Cerebellar cortex (tissue), 1 donor: ENCODE results near the gene MRPL55.

ENCODE experiments used
- DNase-seq: peaks from one replicate; pipeline ENCODE4 v3.0.0-alpha.2; 2015; ENCODE audit warnings: low spot score

Gene MRPL55

DNA sequence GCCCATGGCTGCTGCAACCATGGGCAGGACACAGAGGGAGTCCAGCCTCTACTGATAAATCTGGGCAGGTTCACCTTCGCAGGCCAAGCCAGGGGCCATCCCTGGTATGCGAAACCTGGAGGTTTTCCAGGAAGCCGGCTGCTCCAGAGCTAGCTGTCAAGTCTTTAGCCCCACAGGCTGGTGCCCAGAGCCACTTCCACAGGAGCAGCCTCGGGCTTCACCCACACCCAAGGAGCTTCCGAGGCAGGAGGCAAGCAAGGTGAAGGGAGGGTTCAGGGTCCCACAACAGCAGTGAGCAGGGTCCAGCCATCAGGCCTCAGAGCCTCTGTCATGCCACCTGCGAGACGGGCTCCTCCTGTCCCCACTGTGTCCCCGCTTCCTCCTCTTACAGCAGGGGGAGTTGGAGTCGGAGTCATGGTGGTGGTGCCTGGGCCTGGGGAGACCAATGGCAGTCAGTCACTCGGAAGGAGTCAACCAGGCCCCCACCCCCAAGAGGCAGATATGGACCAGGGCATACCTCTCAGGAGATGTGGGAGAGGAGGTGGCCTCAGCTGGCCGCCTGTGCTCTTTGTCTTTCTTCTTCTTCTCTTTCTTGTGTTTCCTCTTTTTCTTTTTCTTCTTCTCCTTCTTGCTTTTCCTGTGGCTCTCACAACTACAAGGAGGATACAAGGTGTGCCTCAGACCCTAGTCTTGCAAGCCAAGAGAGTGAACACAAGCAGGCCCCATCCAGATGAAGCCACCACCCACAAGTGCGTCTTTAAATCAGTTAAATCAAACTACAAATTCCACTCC lies 8.1 kb downstream of the MRPL55 start:
- no peak for DNase-seq

DNA sequence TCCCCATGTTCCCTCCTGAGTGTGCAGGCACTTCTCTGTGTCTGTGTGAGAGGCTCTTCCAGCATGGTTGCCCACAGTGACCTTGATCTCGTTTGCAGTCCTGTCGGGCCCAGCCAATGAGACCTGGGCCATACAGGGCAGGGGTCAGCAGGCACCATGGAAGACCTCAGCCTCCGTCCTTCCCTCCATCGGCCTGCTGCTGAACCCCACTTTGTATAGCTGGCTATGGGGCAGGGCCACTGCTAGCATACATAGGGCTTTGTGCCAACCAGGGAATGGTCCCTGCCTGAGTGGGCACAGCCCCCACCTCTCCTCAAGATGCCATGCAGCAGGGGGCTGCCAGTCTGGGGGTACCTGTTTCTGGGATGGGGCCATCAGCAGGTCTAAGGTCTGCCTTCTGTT lies 9.8 kb downstream of the MRPL55 start:
- no peak for DNase-seq

DNA sequence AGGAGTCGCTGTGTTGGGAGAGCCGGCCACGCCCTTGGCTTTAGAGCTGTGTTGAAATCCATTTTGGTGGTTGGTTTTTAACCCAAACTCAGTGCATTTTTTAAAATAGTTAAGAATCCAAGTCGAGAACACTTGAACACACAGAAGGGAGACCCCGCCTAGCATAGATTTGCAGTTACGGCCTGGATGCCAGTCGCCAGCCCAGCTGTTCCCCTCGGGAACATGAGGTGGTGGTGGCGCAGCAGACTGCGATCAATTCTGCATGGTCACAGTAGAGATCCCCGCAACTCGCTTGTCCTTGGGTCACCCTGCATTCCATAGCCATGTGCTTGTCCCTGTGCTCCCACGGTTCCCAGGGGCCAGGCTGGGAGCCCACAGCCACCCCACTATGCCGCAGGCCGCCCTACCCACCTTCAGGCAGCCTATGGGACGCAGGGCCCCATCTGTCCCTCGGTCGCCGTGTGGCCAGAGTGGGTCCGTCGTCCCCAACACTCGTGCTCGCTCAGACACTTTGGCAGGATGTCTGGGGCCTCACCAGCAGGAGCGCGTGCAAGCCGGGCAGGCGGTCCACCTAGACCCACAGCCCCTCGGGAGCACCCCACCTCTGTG lies 10.7 kb downstream of the MRPL55 start:
- no peak for DNase-seq

DNA sequence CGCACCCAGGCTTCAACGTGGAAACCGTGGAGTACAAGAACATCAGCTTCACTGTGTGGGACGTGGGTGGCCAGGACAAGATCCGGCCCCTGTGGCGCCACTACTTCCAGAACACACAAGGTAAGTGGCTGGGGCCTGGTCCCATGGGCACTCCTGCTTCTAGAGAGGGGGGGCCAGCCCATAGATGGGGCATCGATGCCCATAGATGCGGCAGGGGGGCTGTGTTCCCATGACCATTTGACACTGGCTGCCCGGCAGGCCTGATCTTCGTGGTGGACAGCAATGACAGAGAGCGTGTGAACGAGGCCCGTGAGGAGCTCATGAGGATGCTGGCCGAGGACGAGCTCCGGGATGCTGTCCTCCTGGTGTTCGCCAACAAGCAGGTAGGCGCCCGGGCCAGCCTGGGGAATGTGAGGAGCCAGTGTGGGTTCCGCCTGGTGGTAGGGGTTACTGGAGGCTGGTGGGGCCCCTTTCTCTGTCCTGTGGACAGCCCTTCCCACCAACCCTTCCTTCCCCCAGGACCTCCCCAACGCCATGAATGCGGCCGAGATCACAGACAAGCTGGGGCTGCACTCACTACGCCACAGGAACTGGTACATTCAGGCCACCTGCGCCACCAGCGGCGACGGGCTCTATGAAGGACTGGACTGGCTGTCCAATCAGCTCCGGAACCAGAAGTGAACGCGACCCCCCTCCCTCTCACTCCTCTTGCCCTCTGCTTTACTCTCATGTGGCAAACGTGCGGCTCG lies 11.6 kb downstream of the MRPL55 start:
- DNase-seq: no peak

DNA sequence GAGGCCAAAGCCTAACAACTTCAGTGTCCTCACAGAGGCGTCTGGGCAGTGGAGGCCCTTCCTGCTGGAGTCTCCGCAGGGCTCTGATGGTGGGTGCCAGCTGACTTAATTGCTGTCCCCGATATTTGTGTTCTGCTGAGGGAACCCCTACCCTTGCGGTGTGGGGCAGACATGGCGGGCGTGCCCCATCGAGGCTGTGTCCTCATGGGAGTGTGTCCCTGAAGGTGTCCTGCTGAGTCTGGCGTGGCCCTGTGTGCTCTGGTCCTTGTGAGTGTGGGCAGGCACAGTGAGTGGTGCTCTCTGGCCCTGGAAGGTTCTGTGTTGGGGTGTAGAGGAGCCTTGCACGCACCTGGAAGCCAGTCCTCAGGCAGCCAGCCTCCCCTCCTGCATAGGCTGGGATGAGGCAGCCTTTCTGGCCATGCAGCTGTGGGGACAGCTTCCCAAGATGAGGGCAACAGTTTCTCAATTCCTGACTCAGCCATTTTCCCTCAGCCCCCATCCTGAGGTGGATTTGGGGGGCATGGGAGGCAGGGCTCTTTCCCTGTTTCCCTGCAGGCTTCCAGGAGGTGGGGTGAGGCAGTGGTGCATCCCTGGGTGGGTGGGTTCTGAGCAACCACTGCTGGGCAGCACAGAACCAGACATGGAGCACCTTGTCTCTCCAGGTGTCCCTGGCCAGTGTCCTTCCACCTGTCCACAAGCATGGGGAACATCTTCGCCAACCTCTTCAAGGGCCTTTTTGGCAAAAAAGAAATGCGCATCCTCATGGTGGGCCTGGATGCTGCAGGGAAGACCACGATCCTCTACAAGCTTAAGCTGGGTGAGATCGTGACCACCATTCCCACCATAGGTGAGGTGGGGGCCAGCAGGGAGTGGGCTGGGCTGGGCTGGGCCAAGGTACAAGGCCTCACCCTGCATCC lies 12.4 kb downstream of the MRPL55 start:
- no peak for DNase-seq

DNA sequence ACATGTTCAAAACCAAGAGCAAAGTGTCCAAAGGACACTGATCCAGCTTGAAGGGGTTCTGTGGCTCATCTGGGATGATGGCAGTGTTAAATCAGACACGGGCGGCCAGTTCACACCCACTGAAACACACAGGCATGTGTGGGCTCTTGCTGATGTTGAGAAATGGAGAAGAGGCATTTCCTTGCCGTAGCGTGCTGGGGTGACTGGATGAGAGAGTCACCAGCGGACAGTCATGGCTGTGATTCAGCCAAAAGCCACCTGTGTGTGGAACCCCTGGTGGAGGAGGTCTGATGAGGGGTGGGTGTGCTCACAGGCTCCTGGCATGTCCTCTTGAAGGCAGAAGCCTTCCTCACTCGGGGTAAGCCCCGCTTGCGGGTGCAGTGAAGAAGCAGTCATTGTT lies 13.2 kb downstream of the MRPL55 start:
- no peak for DNase-seq

DNA sequence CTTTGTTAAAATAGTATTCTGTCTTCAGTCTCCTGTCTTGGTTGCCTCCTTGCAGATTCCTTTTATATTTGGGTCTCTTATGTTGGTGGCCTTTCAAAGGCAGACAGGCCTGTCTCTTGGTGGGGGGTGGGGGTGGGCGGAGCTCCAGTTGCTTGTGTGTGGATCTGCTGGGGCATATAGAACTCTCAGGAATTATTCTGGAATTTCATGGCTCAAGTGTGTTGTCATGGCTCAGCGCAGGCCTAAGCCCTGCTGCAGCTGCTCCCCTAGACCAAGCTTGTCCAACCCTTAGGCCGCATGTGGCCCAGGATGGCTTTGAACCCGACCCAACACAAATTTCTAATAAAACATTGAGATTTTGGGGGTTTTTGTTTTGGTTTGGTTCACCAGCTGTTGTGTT lies 13.9 kb downstream of the MRPL55 start:
- no peak for DNase-seq

DNA sequence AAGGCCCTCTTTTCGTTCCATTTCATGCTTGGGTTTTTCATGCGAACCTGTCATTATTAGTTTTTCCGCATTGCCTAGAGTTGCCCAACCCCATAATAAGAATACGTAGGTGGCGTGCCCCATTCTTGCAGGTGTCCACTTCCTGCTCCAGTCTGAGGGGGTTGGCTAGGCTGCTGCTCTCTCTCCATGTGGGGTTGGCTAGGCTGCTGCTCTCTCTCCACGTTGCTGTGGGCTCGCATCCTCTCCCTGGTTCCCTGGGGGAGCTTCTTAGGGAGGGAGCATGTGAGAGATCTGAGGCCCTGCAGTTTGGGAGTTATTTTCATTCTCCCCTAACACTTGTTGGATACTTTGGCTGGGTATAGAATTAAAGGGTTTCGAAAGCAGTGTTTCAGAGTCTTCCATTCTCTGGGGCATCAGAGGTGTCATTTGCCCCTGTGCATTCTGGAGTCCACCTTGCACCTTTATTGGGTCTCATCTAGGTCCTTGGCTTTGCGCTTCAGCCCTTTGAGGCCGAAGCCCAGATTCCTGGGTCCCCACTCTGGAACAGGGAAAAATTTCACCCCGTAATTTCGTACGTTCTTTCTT lies 14.6 kb downstream of the MRPL55 start:
- DNase-seq: no peak

DNA sequence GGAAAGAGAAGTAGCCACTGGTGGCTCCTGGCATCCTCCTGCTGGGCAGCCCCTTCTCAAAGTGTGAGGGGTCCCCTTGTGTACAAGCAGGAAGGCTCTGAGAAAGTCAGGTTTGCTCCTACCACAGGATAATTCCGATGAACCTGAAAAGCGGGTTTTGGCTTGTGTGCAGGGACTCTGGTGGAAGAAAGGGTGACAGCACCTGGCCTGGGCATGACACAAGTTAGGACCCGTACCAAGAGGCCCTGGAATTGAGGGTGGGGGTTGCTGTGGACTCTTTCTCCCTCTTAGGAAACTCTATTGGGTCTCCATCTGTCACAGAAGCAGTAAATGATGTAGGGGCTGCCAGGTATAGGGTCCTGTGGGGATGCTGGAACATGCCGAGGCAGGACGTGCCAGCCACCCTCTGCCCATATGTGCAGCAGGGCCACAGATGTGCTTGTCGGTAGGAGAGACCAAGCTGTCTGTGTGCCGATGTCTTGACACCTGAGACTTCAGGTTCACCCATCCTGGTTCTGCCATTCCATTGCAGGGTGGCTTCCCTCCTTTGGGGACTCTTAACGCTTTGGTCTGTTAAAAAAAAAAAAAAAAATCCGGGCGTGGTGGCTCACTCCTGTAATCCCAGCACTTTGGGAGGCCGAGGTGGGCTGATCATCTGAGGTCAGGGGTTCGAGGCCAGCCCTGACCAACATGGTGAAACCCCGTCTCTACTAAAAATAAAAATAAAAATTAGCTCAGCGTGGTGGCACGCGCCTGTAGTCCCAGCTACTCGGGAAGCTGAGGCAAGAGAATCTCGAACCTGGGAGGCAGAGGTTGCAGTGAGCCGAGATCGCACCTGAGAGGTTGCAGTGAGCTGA lies 15.8 kb downstream of the MRPL55 start:
- DNase-seq: no peak

DNA sequence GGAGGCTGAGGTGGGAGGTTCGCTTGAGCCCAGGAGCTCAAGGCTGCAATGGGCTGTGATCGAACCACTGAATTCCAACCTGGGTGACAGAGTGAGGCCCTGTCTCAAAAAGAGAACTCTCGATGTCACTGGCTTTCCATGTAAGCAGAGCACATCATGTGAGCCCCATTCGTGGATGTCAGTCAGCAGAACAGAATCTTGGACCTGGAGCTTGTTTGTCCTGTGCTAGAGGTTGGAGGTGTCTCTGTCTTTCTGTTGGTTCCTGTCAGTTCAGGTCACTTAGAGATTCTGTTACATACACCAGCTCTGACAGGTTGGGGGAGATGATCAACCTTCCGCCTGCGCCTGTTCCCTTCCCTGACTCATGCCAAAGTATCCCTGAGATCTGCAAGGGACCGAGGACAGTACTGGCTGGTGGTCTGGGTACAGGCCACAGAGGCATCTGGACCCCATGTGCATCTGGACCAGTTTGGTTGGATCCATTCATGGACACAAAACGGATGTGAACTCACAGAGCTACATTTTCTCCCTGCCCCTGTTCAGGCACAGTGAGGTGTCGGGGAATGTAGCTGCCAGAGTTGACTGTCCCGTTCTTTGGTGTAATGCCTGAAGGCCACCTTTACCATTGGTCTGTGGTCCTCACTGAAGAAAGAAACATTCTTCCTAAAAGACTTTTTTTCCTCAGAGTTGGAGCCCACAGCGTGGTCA lies 16.6 kb downstream of the MRPL55 start:
- no peak for DNase-seq

DNA sequence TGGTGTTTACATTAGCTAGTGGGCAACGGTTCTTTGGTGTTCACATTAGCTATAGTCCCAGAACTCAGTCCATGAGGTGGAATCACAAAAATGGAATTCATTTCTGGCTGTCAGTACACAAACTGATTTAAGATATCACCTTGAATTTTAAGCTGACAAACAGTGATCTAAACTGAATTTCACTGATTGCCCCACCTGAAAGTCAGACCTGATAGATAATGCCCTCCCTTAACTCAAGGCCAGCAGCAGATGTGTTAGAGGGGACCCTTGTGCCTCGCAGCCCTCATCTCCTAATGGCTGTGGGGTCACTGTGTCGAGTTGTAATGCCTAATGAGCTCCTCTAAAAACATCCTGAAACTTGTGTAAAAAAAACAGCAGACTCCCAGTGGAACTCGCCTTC lies 18.0 kb downstream of the MRPL55 start:
- DNase-seq: no peak

DNA sequence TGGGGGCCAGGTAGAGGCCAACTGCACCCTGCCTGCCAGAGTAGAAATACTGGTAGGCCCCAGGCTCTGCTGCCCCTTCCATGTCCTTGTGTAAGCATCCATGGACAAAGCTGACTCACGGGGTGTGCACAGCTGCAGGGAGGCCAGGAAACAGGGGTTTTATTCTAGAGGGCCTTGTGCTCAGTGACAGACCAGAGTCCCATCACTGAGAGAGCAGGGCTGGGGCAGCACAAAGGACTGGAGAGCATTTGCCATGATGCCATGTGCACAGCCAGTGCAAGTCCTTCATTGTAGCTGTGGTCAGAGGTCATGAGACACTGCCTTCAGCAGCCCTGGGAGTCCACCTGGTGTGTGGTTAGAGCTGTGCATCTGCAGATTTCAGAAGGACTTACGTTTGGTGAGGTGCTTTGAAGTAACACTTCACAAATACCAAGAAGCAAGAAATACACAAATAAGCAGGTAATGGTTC lies 18.5 kb downstream of the MRPL55 start:
- no peak for DNase-seq

DNA sequence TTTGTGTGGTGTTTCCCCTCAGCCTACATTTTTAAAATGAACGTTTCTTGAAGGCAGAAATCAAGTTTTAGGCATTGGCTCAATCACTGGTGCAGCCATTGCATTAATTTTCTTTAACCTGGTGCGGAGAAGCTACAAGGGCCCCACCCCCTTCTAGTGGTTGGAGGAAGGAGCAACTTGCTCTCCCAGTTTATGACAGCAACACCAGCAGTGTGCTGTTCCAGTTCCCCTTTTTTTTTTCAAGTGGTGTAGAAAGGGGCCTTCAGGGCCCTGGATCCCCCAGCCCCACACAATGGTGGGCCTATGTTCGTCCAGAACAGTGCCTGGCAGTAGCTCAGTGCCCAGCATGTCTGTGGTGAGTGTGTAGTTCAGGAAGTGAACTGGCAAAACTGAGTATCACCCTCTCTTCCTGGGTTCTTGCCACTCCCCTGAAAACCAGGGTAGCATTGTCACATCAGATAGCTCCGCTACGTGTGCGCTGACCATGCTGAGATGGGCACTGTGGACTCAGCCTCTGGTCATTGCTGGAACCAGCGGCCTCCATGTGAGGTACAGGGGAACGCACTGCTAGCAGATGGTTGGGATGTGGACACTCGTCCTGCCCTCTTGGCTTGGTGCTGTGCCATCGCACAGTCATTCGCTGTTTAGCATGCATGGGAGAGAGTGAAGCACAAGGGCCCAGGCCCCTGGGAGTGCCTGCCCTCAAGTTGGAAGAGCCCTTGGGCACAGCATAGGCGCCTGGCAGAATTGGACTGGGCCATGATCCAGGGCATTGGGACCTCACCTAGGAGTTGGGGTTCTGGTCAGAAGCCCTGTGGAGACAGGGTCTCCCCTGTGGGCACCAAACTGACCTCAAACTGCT lies 19.3 kb downstream of the MRPL55 start:
- no peak for DNase-seq

DNA sequence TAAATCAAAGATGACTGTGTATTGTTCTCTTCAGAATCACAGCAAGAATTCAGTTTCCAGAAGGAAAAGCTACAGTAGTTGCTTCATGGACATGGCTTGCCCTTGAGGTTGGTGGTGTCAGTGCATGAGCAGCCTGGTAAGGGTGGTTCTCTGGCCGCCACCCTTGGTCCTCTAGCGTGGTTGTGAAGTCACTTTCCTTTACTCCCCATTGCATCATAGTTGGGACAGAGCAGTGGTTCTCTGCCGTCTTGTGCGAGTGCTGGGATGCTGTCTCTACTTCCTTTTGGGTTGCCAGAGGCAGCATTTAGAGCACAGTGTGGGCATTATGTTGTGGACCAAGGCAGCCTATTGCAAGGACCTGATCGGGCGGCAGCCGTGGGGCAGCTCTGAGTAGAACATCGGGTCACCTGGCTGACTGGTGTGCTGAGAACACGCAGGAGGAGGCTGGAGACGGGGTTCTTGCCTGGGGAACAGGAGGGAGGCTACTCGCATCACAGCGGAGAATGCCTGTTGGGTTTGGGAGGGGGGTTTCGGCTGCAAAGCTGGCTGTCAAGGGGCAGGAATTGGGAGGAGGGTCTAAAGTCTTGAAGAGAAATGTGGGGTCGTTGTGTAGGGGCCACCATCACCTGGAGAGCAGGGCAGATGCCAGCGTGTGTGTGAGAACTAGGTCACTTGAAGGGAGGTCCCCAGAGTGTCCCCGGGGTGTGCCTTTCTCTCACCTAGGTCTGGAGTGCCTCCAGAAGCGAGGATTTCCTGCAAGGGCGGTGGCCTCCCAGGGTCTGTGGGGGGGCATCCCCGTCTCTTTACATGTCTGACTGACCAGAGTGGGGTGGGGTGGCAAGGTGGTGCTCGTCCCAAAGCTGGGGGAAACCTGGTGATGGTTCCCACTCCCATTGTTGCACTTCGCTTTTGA lies 20.3 kb downstream of the MRPL55 start:
- DNase-seq: no peak

DNA sequence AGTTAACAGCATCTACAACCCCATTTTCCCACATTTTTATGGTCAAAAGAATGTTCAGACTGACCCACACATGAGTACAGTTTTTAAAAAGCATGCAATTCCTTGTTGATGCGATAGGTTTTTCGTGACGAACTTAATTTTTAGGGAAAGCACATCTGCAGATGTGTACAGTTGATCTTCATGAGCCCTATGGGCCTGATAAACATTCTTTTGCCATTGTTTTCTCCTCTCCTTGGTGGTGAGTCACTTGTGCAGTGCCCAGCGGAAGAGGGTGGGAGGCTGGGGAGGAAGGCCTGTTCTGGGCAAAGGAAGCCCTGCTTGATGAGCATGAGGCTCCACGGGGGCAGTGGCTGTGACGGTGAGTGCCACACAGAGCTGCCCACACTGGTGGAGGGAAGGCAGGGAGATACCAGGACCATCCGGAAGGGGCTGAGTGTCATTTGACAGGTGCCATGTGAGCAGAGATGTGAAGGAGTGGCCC lies 21.3 kb downstream of the MRPL55 start:
- no peak for DNase-seq

DNA sequence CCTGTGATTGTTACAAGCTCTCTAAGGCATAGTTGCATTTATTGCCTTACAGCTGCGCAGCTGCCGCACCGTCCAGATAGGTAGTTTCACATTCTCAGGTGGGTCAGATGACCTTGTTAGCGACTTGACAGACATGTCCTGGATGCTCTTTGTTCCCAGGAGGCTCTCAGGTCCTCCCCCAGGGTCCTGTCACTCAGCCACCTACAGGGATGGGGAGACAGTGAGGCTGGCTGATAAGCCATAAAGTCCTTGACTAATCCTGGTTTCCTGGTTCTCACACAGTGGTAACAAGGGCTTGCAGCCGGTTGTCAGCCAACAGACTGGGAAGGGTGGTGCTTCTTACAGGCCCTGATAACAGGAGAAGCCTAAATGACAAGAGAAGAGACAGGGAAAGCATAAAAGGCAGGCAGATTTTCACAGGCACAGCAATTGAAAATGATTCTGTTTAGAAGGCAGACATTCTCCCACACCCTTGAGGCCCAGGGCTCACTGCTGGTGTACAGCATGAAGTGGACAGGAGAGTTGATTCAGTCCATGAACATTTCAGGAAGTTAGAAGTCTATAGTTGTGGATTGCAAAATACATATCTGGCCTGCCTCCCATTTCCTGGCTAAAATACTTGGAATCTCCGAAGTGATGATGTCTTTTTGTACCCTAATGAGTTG lies 23.7 kb downstream of the MRPL55 start:
- no peak for DNase-seq

DNA sequence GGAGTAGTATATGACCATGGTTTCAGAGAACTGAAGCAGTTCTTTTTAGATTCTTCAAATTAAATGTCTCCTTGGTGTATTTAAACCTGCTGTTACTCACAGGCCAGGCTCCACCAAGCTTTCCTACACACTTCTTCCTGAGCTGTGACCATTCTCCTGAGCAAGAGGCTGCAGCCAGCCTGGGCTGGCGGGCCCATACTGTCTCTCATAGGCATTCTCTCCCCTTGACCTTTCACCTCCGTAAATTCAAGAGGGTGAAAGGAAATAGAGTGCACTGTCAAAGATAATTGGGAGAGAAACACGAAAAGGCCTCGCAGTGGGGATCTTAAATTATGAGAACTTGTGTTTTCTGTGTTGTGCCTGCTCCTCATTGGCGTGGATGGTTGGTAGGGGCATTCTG lies 24.3 kb downstream of the MRPL55 start:
- DNase-seq: no peak
